Lower leg skin (tissue), 3 donors: Measurements from ENCODE around the gene PILRB.

Experiments
- CTCF ChIP-seq, 3 donors: fragments of 450-650 bp; IDR thresholded peaks; one replicate each; pipeline ENCODE4 v1.5.1; 2016; ENCODE audit warnings: antibody characterized with exemption in 3 of 3, mild to moderate bottlenecking in 3 of 3, moderate library complexity in 2 of 3
- POLR2A ChIP-seq, 2 donors: fragments of 450-650 bp; IDR thresholded peaks; one replicate each; pipeline ENCODE4 v1.6.1; 2016 to 2017; ENCODE audit warnings: antibody characterized with exemption in 2 of 2, mild to moderate bottlenecking in 1 of 2, moderate library complexity in 1 of 2

- no peak for TF ChIP-seq CTCF (IDR thresholded peaks at IDR 0.05)
- no peak for TF ChIP-seq POLR2A (IDR thresholded peaks at IDR 0.05)
These were observed 8.2 kb upstream of the PILRB start for GRCh38 chr7:100349757-100350156.
